HCT116 (cell line): ENCODE measurements around the gene LIMK2. TPM values are rescaled to one million over a fixed set of nuclear protein-coding genes. Genes with fewer than 3 reads are reported as not detected.

Experiments used
- ATAC-seq: fragments of 200-7000 bp; cut with Tn5 transposase; 2 replicates; pipeline ENCODE4 v1.9.1; 2020; ENCODE audit warnings: mild to moderate bottlenecking, moderate library complexity
- BruUV-seq: library from RNA; stranded (reverse); fragments of 400-500 nt; replicated peaks from 2 replicates; lab custom pipeline; 2021; lab: Mats Ljungman, UMichigan
- CTCF ChIA-PET: fragments of 300-600 bp; sonication (Branson Sonifier 250); formaldehyde crosslinking; loops from one replicate; lab custom pipeline; 2021; ENCODE audit warnings: antibody characterized with exemption; lab: Charles Lee
- POLR2A ChIA-PET: fragments of 300-600, 350-600 bp; sonication (Branson Sonifier 250); formaldehyde crosslinking; loops from one replicate; lab custom pipeline; 2021; ENCODE audit warnings: antibody characterized with exemption; lab: Charles Lee
- RAD21 ChIA-PET, 2 experiments: fragments of 300-600 bp; sonication (Branson Sonifier 250); formaldehyde crosslinking; loops; one replicate each; lab custom pipeline; 2023; ENCODE audit warnings: low total read pairs in 2 of 2; ENCODE audit not compliant: uncharacterized antibody in 2 of 2, unreplicated experiment in 2 of 2, low non-redundant PET in 1 of 2; lab: Charles Lee
- DNase-seq: peaks from one replicate; pipeline ENCODE4 v3.0.0-alpha.2; 2010; ENCODE audit warnings: low read depth, low spot score
- H2AFZ ChIP-seq: fragments of 200-600 bp; shearing (Covaris generic), sonication (generic); 2 replicates; pipeline ENCODE4 v1.6.1; 2017; ENCODE audit warnings: low read depth, mixed run types, mixed read lengths, antibody characterized with exemption, low read length; ENCODE audit not compliant: poor library complexity, severe bottlenecking
- H3K27ac ChIP-seq: 2 replicates; pipeline ENCODE4 v1.5.1; 2012; ENCODE audit warnings: low read depth, low read length
- H3K27me3 ChIP-seq: fragments of 200-600 bp; sonication (generic); 2 replicates; pipeline ENCODE4 v1.6.1; 2016; ENCODE audit warnings: mixed run types, low read length, mixed read lengths; ENCODE audit not compliant: insufficient read depth
- H3K36me3 ChIP-seq, 2 experiments: fragments of 200-500 bp in 1 of 2; fragments of 200-600 bp in 1 of 2; sonication (Bioruptor generic) in 1 of 2; sonication (generic) in 1 of 2; 2 replicates each; pipeline versions ENCODE4 v1.5.1 to v1.6.1; 2014 to 2016; ENCODE audit warnings: low read length in 2 of 2, inconsistent platforms in 1 of 2, mixed read lengths in 1 of 2, mixed run types in 1 of 2; ENCODE audit not compliant: insufficient read depth in 2 of 2, control insufficient read depth in 1 of 2
- H3K4me1 ChIP-seq, 2 experiments: fragments of 200-600 bp in 1 of 2; sonication (generic) in 1 of 2; 2 replicates each; pipeline versions ENCODE4 v1.5.1 to v1.6.1; 2012 to 2017; ENCODE audit warnings: low read length in 2 of 2, inconsistent platforms in 1 of 2, mild to moderate bottlenecking in 1 of 2, mixed read lengths in 1 of 2, mixed run types in 1 of 2, moderate library complexity in 1 of 2; ENCODE audit not compliant: insufficient read depth in 2 of 2, control insufficient read depth in 1 of 2
- H3K4me2 ChIP-seq: fragments of 200-600 bp; sonication (generic); 2 replicates; pipeline ENCODE4 v1.6.1; 2017; ENCODE audit warnings: mixed run types, low read length, mixed read lengths
- H3K4me3 ChIP-seq, 2 experiments: fragments of 200-600 bp in 1 of 2; sonication (generic) in 1 of 2; replicated peaks in 1 of 2; 2 replicates each; pipeline ENCODE4 v1.5.1; 2011 to 2016; ENCODE audit warnings: low read length in 2 of 2, control low read depth in 1 of 2, low read depth in 1 of 2, mild to moderate bottlenecking in 1 of 2, mixed read lengths in 1 of 2, mixed run types in 1 of 2
- H3K79me2 ChIP-seq: fragments of 200-600 bp; sonication (generic); 2 replicates; pipeline ENCODE4 v1.6.1; 2017; ENCODE audit warnings: mild to moderate bottlenecking, mixed run types, low read length, moderate library complexity, mixed read lengths; ENCODE audit not compliant: insufficient read depth
- H3K9ac ChIP-seq: fragments of 200-600 bp; sonication (generic); 2 replicates; pipeline ENCODE4 v1.6.1; 2016; ENCODE audit warnings: low read length, mixed read lengths
- H3K9me2 ChIP-seq: fragments of 200-600 bp; sonication (generic), shearing (Covaris generic); 2 replicates; pipeline ENCODE4 v1.6.1; 2017; ENCODE audit warnings: mixed run types, mild to moderate bottlenecking, moderate library complexity; ENCODE audit not compliant: insufficient read depth
- H3K9me3 ChIP-seq, 2 experiments: fragments of 200-500 bp in 1 of 2; fragments of 200-600 bp in 1 of 2; sonication (Bioruptor generic) in 1 of 2; sonication (generic) in 1 of 2; 2 replicates each; pipeline ENCODE4 v1.6.1; 2014 to 2017; ENCODE audit warnings: low read length in 2 of 2, mixed read lengths in 2 of 2, inconsistent platforms in 1 of 2, low read depth in 1 of 2, mild to moderate bottlenecking in 1 of 2, mixed run types in 1 of 2, moderate library complexity in 1 of 2; ENCODE audit not compliant: control insufficient read depth in 1 of 2, insufficient read depth in 1 of 2
- H4K20me1 ChIP-seq: fragments of 200-600 bp; sonication (generic), shearing (Covaris generic); 2 replicates; pipeline ENCODE4 v1.6.1; 2017; ENCODE audit warnings: mixed run types, mild to moderate bottlenecking, moderate library complexity; ENCODE audit not compliant: insufficient read depth
- CBX3 ChIP-seq: IDR thresholded peaks from 2 replicates; pipeline ENCODE4 v1.6.1; 2012; ENCODE audit warnings: low read depth
- CEBPB ChIP-seq: IDR thresholded peaks from 2 replicates; pipeline ENCODE4 v1.6.1; 2012; ENCODE audit warnings: low read depth
- EGR1 ChIP-seq: IDR thresholded peaks from 2 replicates; pipeline ENCODE4 v1.6.1; 2012; ENCODE audit warnings: low read depth
- ELF1 ChIP-seq: IDR thresholded peaks from 2 replicates; pipeline ENCODE4 v1.6.1; 2012; ENCODE audit warnings: low read depth, borderline replicate concordance
- EZH2 ChIP-seq: fragments of 200-600 bp; sonication (generic); IDR thresholded peaks from 2 replicates; pipeline ENCODE4 v1.6.1; 2017; ENCODE audit warnings: antibody characterized with exemption, mixed run types
- FOSL1 ChIP-seq: IDR thresholded peaks from 2 replicates; pipeline ENCODE4 v1.6.1; 2012; ENCODE audit warnings: low read depth
- JUND ChIP-seq: IDR thresholded peaks from 2 replicates; pipeline ENCODE4 v1.6.1; 2012
- MAX ChIP-seq: IDR thresholded peaks from 2 replicates; pipeline ENCODE4 v1.6.1; 2012
- POLR2AphosphoS5 ChIP-seq: IDR thresholded peaks from 2 replicates; pipeline ENCODE4 v1.6.1; 2011; ENCODE audit warnings: mild to moderate bottlenecking, low read depth, low read length, moderate library complexity
- RAD21 ChIP-seq: IDR thresholded peaks from 2 replicates; pipeline ENCODE4 v1.6.1; 2012; ENCODE audit warnings: low read depth, mild to moderate bottlenecking
- SIN3A ChIP-seq: IDR thresholded peaks from 2 replicates; pipeline ENCODE4 v1.6.1; 2012; ENCODE audit warnings: low read depth
- SP1 ChIP-seq: IDR thresholded peaks from 2 replicates; pipeline ENCODE4 v1.6.1; 2012; ENCODE audit warnings: low read depth
- SRF ChIP-seq: IDR thresholded peaks from 2 replicates; pipeline ENCODE4 v1.6.1; 2012; ENCODE audit warnings: low read depth
- ZFX ChIP-seq: fragments of 450-650 bp; IDR thresholded peaks from 2 replicates; pipeline ENCODE4 v1.6.1; 2017
- ZNF274 ChIP-seq: fragments of 200-500 bp; sonication (Bioruptor generic); IDR thresholded peaks from 2 replicates; pipeline ENCODE4 v1.6.1; 2014; ENCODE audit warnings: mild to moderate bottlenecking, low read depth, low read length, inconsistent platforms
- intact Hi-C: fragments of 100-400 bp; cut with micrococcal nuclease; formaldehyde crosslinking; loops from 2 replicates; pipeline ENCODE4 v1.10.0; 2022
- total RNA-seq: library from RNA; stranded (reverse); gene quantifications from one replicate; pipeline ENCODE4 v1.2.1, GENCODE V29; 2021; ENCODE audit not compliant: unreplicated experiment
- TF ChIP-seq, protein P1 (sequence below): IDR thresholded peaks from 2 replicates; pipeline ENCODE4 v1.6.1; 2011; ENCODE audit warnings: mild to moderate bottlenecking, low read length, moderate library complexity; ENCODE audit not compliant: insufficient replicate concordance; ENCODE audit errors: extremely low read depth
- TF ChIP-seq, protein P2 (sequence below): IDR thresholded peaks from 2 replicates; pipeline ENCODE4 v1.6.1; 2012; ENCODE audit warnings: low read depth

The LIMK2 gene
- total RNA-seq, 1 experiment from 2014 or later = 21.9 TPM

GRCh38 chr22:31185056-31185455 lies 27.0 kb upstream of the LIMK2 start:
- Histone ChIP-seq H3K9ac (no peak overlapping the region), H3K4me3 (no peak overlapping the region), H3K9me3 (no peaks in the 10 kb centered on the region)
- ChIA-PET CTCF (no interaction called here), POLR2A (no interaction called here), RAD21 (no interaction called here)
- no TSS peak for BruUV-seq
- no peak for ATAC-seq
- TF ChIP-seq SRF = no peak
- no peak for TF ChIP-seq CBX3
- TF ChIP-seq ELF1 = no peak
- TF ChIP-seq SP1 = no peak
- TF ChIP-seq EZH2 = no peak
- TF ChIP-seq POLR2AphosphoS5 = no peak
- TF ChIP-seq, protein P1, sequence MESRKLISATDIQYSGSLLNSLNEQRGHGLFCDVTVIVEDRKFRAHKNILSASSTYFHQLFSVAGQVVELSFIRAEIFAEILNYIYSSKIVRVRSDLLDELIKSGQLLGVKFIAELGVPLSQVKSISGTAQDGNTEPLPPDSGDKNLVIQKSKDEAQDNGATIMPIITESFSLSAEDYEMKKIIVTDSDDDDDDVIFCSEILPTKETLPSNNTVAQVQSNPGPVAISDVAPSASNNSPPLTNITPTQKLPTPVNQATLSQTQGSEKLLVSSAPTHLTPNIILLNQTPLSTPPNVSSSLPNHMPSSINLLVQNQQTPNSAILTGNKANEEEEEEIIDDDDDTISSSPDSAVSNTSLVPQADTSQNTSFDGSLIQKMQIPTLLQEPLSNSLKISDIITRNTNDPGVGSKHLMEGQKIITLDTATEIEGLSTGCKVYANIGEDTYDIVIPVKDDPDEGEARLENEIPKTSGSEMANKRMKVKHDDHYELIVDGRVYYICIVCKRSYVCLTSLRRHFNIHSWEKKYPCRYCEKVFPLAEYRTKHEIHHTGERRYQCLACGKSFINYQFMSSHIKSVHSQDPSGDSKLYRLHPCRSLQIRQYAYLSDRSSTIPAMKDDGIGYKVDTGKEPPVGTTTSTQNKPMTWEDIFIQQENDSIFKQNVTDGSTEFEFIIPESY = no peak
- TF ChIP-seq RAD21 = no peak
- TF ChIP-seq FOSL1 = no peak
- no peak for TF ChIP-seq JUND
- TF ChIP-seq, protein P2, sequence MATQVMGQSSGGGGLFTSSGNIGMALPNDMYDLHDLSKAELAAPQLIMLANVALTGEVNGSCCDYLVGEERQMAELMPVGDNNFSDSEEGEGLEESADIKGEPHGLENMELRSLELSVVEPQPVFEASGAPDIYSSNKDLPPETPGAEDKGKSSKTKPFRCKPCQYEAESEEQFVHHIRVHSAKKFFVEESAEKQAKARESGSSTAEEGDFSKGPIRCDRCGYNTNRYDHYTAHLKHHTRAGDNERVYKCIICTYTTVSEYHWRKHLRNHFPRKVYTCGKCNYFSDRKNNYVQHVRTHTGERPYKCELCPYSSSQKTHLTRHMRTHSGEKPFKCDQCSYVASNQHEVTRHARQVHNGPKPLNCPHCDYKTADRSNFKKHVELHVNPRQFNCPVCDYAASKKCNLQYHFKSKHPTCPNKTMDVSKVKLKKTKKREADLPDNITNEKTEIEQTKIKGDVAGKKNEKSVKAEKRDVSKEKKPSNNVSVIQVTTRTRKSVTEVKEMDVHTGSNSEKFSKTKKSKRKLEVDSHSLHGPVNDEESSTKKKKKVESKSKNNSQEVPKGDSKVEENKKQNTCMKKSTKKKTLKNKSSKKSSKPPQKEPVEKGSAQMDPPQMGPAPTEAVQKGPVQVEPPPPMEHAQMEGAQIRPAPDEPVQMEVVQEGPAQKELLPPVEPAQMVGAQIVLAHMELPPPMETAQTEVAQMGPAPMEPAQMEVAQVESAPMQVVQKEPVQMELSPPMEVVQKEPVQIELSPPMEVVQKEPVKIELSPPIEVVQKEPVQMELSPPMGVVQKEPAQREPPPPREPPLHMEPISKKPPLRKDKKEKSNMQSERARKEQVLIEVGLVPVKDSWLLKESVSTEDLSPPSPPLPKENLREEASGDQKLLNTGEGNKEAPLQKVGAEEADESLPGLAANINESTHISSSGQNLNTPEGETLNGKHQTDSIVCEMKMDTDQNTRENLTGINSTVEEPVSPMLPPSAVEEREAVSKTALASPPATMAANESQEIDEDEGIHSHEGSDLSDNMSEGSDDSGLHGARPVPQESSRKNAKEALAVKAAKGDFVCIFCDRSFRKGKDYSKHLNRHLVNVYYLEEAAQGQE = no peak
- no peak for TF ChIP-seq ZNF274
- no peak for TF ChIP-seq EGR1
- TF ChIP-seq CEBPB = no peak
- no peak for TF ChIP-seq SIN3A
- TF ChIP-seq MAX = no peak
- TF ChIP-seq ZFX = no peak
- TF ChIP-seq, all 23 proteins: peak for 0
- Histone ChIP-seq H2AFZ (no peak overlapping the region), H4K20me1 (no peaks in the 10 kb centered on the region), H3K79me2 (no peaks in the 10 kb centered on the region), H3K9me2 (no peaks in the 10 kb centered on the region), H3K36me3 (no peaks in the 10 kb centered on the region), H3K4me1 (no peaks in the 10 kb centered on the region), H3K27me3 (no peaks in the 10 kb centered on the region), H3K27ac (no peak overlapping the region), H3K4me2 (no peak overlapping the region)
- intact Hi-C loops = no loop called here
- no peak for DNase-seq
